ENCODE data around the gene NUP210.

DNA sequence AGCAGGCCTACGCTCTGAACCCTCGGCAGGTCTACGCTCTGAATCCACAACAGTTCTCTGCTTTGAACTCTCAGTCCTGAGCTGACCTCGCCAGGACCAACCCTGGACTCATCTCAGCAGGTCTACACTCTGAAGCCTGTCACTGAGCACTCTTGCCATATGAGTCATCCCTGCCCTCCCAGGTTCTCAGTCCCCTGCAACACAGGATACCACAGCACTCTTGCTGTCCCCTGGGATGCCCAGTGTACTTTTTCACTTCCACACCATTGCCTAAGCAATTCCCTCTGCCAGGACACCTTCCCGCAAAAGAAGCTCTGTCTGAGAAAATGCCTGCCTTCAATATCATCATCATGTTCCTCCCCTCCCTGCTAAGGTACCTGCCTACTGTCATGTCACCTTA lies 42.0 kb downstream of the NUP210 start:
- TF ChIP-seq EZH2 (IDR thresholded peaks at IDR 0.05): no peak
- TF ChIP-seq POLR2AphosphoS5 (IDR thresholded peaks at IDR 0.05; ENCODE audit: borderline replicate concordance, low read depth, low read length): no peak

Measured in SK-N-MC (cell line).